Effector CD8-positive, alpha-beta T cell (primary cell): ENCODE data around the gene ELMO1.

Experiments
- DNase-seq: peaks from one replicate; lab custom pipeline; 2025; lab: John Stamatoyannopoulos, UW

Gene ELMO1

GRCh38 chr7:36951257-36951697 lies 497.4 kb downstream of the ELMO1 start:
- DNase-seq: no peak

GRCh38 chr7:36949711-36950600 lies 498.7 kb downstream of the ELMO1 start:
- no peak for DNase-seq

GRCh38 chr7:36946401-36946739 lies 502.3 kb downstream of the ELMO1 start:
- no peak for DNase-seq

GRCh38 chr7:36945612-36946400 lies 502.9 kb downstream of the ELMO1 start:
- no peak for DNase-seq

- no peak for DNase-seq
These were observed 503.8 kb downstream of the ELMO1 start for GRCh38 chr7:36944838-36945237.

GRCh38 chr7:36943591-36944435 lies 504.9 kb downstream of the ELMO1 start:
- no peak for DNase-seq

- DNase-seq: no peak
These were observed 505.7 kb downstream of the ELMO1 start for GRCh38 chr7:36942955-36943354.

- no peak for DNase-seq
These were observed 506.1 kb downstream of the ELMO1 start for GRCh38 chr7:36942541-36942940.

GRCh38 chr7:36942025-36942424 lies 506.6 kb downstream of the ELMO1 start:
- DNase-seq: no peak

- no peak for DNase-seq
These were observed 507.3 kb downstream of the ELMO1 start for GRCh38 chr7:36941359-36941758.

GRCh38 chr7:36939816-36940215 lies 508.8 kb downstream of the ELMO1 start:
- DNase-seq: no peak

GRCh38 chr7:36937754-36938563 lies 510.7 kb downstream of the ELMO1 start:
- no peak for DNase-seq

- DNase-seq: no peak
These were observed 516.8 kb downstream of the ELMO1 start for GRCh38 chr7:36931892-36932291.

- no peak for DNase-seq
These were observed 518.9 kb downstream of the ELMO1 start for GRCh38 chr7:36929791-36930190.

GRCh38 chr7:36928718-36929117 lies 519.9 kb downstream of the ELMO1 start:
- no peak for DNase-seq

GRCh38 chr7:36928311-36928710 lies 520.4 kb downstream of the ELMO1 start:
- no peak for DNase-seq

- DNase-seq: no peak
These were observed 523.0 kb downstream of the ELMO1 start for GRCh38 chr7:36925691-36926090.

GRCh38 chr7:36925207-36925606 lies 523.5 kb downstream of the ELMO1 start:
- DNase-seq: no peak

GRCh38 chr7:36923943-36924436 lies 524.7 kb downstream of the ELMO1 start:
- DNase-seq: no peak

GRCh38 chr7:36923185-36923584 lies 525.5 kb downstream of the ELMO1 start:
- DNase-seq: no peak

GRCh38 chr7:36920433-36920832 lies 528.2 kb downstream of the ELMO1 start:
- DNase-seq: no peak
